Transverse colon (tissue), 3 donors: Measurements from ENCODE around the gene CRYBG3.

ENCODE experiments used
- CTCF ChIP-seq, 5 experiments: fragments of 200-600 bp in 3 of 5; fragments of 450-650 bp in 2 of 5; sonication (generic) in 3 of 5; IDR thresholded peaks; 1 replicate in 2 of 5; 2 replicates in 3 of 5; pipeline ENCODE4 v1.5.1; 2016 to 2017; ENCODE audit warnings: antibody characterized with exemption in 5 of 5, inconsistent platforms in 3 of 5, mild to moderate bottlenecking in 2 of 5, moderate library complexity in 1 of 5
- POLR2A ChIP-seq: fragments of 450-650 bp; IDR thresholded peaks from one replicate; pipeline ENCODE4 v1.6.1; 2016; ENCODE audit warnings: antibody characterized with exemption, mild to moderate bottlenecking, moderate library complexity

GRCh38 chr3:97825101-97825500 lies 3.3 kb downstream of the CRYBG3 start:
- TF ChIP-seq POLR2A (no peak), CTCF (IDR thresholded peaks at IDR 0.05) (no peak)
